ENCODE data around the gene GLA.

- TF ChIP-seq CTCF (IDR thresholded peaks at IDR 0.05; ENCODE audit: extremely low read depth in 1 of 2, insufficient read depth in 1 of 2, low read depth in 1 of 2, low read length in 2 of 2), result no peak
- no peak for TF ChIP-seq POLR2A (IDR thresholded peaks at IDR 0.05; ENCODE audit: low read depth, low read length)
- no peak for TF ChIP-seq MAX (IDR thresholded peaks at IDR 0.05; ENCODE audit: insufficient read depth, insufficient read length)
- no peak for TF ChIP-seq POLR2AphosphoS5 (IDR thresholded peaks at IDR 0.05; ENCODE audit: insufficient read depth, low read depth, low read length)
Observed at GRCh38 chrX:101385795-101386541, 21.8 kb downstream of the GLA start, which contains the start of gene BTK.
